CD4-positive, alpha-beta T cell (primary cell): ENCODE results near the gene DDI2. TPM values are rescaled to one million over a fixed set of nuclear protein-coding genes. Genes with fewer than 3 reads are reported as not detected.

Experiments
- ATAC-seq: fragments of 200-7000 bp; cut with Tn5 transposase; one replicate; pipeline ENCODE4 v1.10.0; 2022; ENCODE audit warnings: mild to moderate bottlenecking; ENCODE audit not compliant: poor library complexity
- CTCF ChIA-PET: fragments of 350-600 bp; sonication (Branson Sonifier 250); formaldehyde crosslinking; loops from one replicate; lab custom pipeline; 2021; ENCODE audit warnings: antibody characterized with exemption, inconsistent platforms; lab: Charles Lee
- POLR2A ChIA-PET: fragments of 350-600 bp; sonication (Branson Sonifier 250); formaldehyde crosslinking; loops from one replicate; lab custom pipeline; 2021; ENCODE audit warnings: antibody characterized with exemption, inconsistent platforms; lab: Charles Lee
- DNase-seq, 14 experiments: peaks; one replicate each; pipeline ENCODE4 v3.0.0-alpha.2; 2013 to 2020; ENCODE audit warnings: mixed read lengths in 2 of 14
- H3K27ac ChIP-seq, 2 donors: one replicate each; pipeline versions ENCODE4 v1.5.1 to v1.7.0; 2013; ENCODE audit warnings: low read length in 2 of 2, low read depth in 1 of 2, mild to moderate bottlenecking in 1 of 2
- H3K27me3 ChIP-seq, 2 experiments: 1 replicate in 1 of 2; 2 replicates in 1 of 2; pipeline versions ENCODE4 v1.6.1 to v1.7.0; 2013; ENCODE audit warnings: low read length in 2 of 2, control low read depth in 1 of 2, mild to moderate bottlenecking in 1 of 2, moderate library complexity in 1 of 2; ENCODE audit not compliant: insufficient read depth in 2 of 2, control insufficient read depth in 1 of 2
- H3K36me3 ChIP-seq: one replicate; pipeline ENCODE4 v1.6.1; 2013; ENCODE audit warnings: low read length, control low read depth; ENCODE audit not compliant: insufficient read depth
- H3K4me1 ChIP-seq: one replicate; pipeline ENCODE4 v1.6.1; 2013; ENCODE audit warnings: low read length, control low read depth; ENCODE audit not compliant: insufficient read depth
- H3K4me3 ChIP-seq: one replicate; pipeline ENCODE4 v1.5.1; 2013; ENCODE audit warnings: mild to moderate bottlenecking, low read length, moderate library complexity
- H3K9me3 ChIP-seq, 2 experiments: 1 replicate in 1 of 2; 2 replicates in 1 of 2; pipeline versions ENCODE4 v1.6.1 to v1.7.0; 2013; ENCODE audit warnings: low read length in 2 of 2, mild to moderate bottlenecking in 2 of 2, control low read depth in 1 of 2, moderate library complexity in 1 of 2; ENCODE audit not compliant: control insufficient read depth in 1 of 2, insufficient read depth in 1 of 2
- H3K27ac Mint-ChIP-seq: one replicate; pipeline ENCODE4 v1.8.0; 2020; ENCODE audit warnings: mixed read lengths
- H3K27me3 Mint-ChIP-seq: one replicate; pipeline ENCODE4 v1.8.0; 2021; ENCODE audit warnings: mixed read lengths
- H3K36me3 Mint-ChIP-seq: one replicate; pipeline ENCODE4 v1.8.0; 2021; ENCODE audit warnings: low read depth, mixed read lengths
- H3K4me1 Mint-ChIP-seq: one replicate; pipeline ENCODE4 v1.8.0; 2021; ENCODE audit warnings: low read depth, mixed read lengths
- H3K4me3 Mint-ChIP-seq: one replicate; pipeline ENCODE4 v1.8.0; 2020; ENCODE audit warnings: mild to moderate bottlenecking, mixed read lengths
- H3K9me3 Mint-ChIP-seq: one replicate; pipeline ENCODE4 v1.8.0; 2020; ENCODE audit warnings: mixed read lengths
- intact Hi-C, 2 experiments: fragments of 100-400 bp; cut with DNase I in 1 of 2; cut with micrococcal nuclease in 1 of 2; formaldehyde crosslinking; loops; one replicate each; pipeline versions ENCODE4 v1.15.1 to v1.9.0; 2023 to 2025; cut with DNase I, micrococcal nuclease
- total RNA-seq, 174 experiments: library from RNA in 2 of 174; stranded (reverse) in 2 of 174; gene quantifications; one replicate each; pipeline ENCODE4 v1.2.3 and lab custom pipeline; 2021 to 2026
- TF ChIP-seq, protein P1 (sequence below): fragments of 200-600 bp; IDR thresholded peaks from one replicate; pipeline ENCODE4 v1.8.0; 2022; ENCODE audit warnings: antibody characterized with exemption, mild to moderate bottlenecking

Gene DDI2
- total RNA-seq, 2 experiments from 2014 or later = 24.2 to 29.9 TPM

DNA sequence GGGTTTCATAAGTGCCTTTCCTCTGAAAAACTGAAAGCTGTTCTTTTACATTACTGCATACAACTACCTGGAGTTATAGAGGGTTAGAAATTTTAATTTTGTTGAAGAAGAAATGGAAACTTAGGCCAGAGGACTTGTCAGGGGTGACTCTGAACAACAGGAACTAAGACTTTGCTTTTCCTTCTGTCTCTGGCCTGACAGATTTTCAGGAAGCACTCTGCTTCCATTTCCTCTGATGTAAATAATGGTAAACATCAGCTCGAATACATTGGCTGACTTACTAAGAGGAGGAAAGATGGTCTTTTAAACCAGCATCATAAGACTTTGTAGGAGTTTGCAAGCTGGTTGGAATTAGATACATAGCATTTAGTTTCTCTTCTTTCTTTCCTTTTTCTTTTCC, 39.8 kb downstream of the DDI2 start:
- peaks cover 84% of the 10 kb centered on the region for H3K36me3 Mint-ChIP-seq

DNA sequence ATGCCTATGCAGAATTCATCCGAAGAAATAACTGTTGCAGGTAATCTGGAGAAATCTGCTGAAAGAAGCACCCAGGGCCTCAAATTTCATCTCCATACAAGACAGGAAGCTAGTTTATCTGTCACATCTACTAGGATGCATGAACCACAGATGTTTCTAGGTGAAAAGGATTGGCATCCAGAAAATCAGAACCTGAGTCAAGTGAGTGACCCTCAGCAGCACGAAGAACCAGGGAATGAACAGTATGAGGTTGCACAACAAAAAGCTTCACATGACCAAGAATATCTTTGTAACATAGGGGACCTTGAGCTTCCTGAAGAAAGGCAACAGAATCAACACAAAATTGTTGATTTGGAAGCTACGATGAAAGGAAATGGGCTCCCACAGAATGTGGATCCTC, 42.9 kb downstream of the DDI2 start:
- Mint-ChIP-seq H3K9me3 (no peaks in the 10 kb centered on the region), H3K36me3 (peaks cover 73% of the 10 kb centered on the region), H3K4me3 (no peak overlapping the region), H3K27ac (no peak overlapping the region), H3K27me3 (no peaks in the 10 kb centered on the region), H3K4me1 (no peaks in the 10 kb centered on the region)
- intact Hi-C loops = no loop called here
- Histone ChIP-seq H3K27ac (no peak overlapping the region), H3K4me1 (no peaks in the 10 kb centered on the region), H3K9me3 (no peaks in the 10 kb centered on the region), H3K4me3 (no peak overlapping the region), H3K36me3 (peaks cover 63% of the 10 kb centered on the region), H3K27me3 (no peaks in the 10 kb centered on the region)
- no peak for ATAC-seq
- ChIA-PET CTCF (no interaction called here), POLR2A (no interaction called here)
- TF ChIP-seq, protein P1, sequence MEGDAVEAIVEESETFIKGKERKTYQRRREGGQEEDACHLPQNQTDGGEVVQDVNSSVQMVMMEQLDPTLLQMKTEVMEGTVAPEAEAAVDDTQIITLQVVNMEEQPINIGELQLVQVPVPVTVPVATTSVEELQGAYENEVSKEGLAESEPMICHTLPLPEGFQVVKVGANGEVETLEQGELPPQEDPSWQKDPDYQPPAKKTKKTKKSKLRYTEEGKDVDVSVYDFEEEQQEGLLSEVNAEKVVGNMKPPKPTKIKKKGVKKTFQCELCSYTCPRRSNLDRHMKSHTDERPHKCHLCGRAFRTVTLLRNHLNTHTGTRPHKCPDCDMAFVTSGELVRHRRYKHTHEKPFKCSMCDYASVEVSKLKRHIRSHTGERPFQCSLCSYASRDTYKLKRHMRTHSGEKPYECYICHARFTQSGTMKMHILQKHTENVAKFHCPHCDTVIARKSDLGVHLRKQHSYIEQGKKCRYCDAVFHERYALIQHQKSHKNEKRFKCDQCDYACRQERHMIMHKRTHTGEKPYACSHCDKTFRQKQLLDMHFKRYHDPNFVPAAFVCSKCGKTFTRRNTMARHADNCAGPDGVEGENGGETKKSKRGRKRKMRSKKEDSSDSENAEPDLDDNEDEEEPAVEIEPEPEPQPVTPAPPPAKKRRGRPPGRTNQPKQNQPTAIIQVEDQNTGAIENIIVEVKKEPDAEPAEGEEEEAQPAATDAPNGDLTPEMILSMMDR = no peak
- no peak for DNase-seq

More for the DNA sequence above, 39.8 kb downstream of the DDI2 start:
- DNase-seq = no peak
- no peaks in the 10 kb centered on the region for H3K9me3 Mint-ChIP-seq
- H3K27me3 ChIP-seq = no peaks in the 10 kb centered on the region
- POLR2A ChIA-PET = no interaction called here
- no peak overlapping the region for H3K27ac ChIP-seq
- H3K4me3 Mint-ChIP-seq = no peak overlapping the region
- no peaks in the 10 kb centered on the region for H3K27me3 Mint-ChIP-seq
- H3K4me1 Mint-ChIP-seq = no peaks in the 10 kb centered on the region
- H3K36me3 ChIP-seq = peaks cover 71% of the 10 kb centered on the region
- TF ChIP-seq, protein P1 = no peak
- no peaks in the 10 kb centered on the region for H3K9me3 ChIP-seq
- no peak overlapping the region for H3K27ac Mint-ChIP-seq
- CTCF ChIA-PET = no interaction called here
- H3K4me3 ChIP-seq = no peak overlapping the region
- intact Hi-C loops = no loop called here
- ATAC-seq = no peak
- H3K4me1 ChIP-seq = no peaks in the 10 kb centered on the region

DNA sequence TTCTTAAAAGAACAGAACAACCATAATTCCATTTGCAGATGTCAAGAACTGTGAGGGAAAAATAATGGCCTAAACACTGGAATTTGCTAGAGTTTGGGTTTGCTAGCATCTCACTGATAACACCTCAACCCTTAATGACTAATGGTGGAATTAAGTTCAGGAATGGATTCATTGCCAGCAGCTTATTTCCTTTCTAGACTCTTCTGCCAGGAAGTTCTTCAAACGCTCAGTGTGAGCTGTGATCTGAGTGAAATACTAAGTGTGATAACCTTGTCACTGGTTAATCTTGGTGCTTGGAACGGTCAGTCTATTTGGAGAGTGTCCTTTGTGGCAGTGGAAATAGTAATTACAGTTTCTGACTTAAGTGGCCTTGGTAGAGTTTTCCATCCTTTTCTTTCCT, 45.2 kb downstream of the DDI2 start:
- H3K27me3 ChIP-seq = no peaks in the 10 kb centered on the region
- ChIA-PET CTCF (no interaction called here), POLR2A (interaction anchor here (0.6 kb wide), 1 partner anchor 18 kb away, joined by 4 read pairs; no protein-coding TSS in a partner anchor)
- intact Hi-C loops = no loop called here
- no peak for ATAC-seq
- DNase-seq = no peak
- no peaks in the 10 kb centered on the region for H3K27me3 Mint-ChIP-seq
- no peak overlapping the region for H3K4me3 Mint-ChIP-seq
- TF ChIP-seq, protein P1 = no peak
- H3K27ac ChIP-seq = no peak overlapping the region
- H3K4me1 ChIP-seq = no peaks in the 10 kb centered on the region
- H3K36me3 Mint-ChIP-seq = peaks cover 55% of the 10 kb centered on the region
- H3K9me3 ChIP-seq = no peaks in the 10 kb centered on the region
- H3K9me3 Mint-ChIP-seq = no peaks in the 10 kb centered on the region
- no peak overlapping the region for H3K27ac Mint-ChIP-seq
- H3K36me3 ChIP-seq = peaks cover 43% of the 10 kb centered on the region
- H3K4me3 ChIP-seq = no peak overlapping the region
- H3K4me1 Mint-ChIP-seq = no peaks in the 10 kb centered on the region
